H1 (cell line): ENCODE measurements around the gene AREG. TPM values are rescaled to one million over a fixed set of nuclear protein-coding genes. Genes with fewer than 3 reads are reported as not detected.

Source experiments
- CTCF ChIA-PET: fragments of 300-600 bp; sonication (Branson Sonifier 250); formaldehyde crosslinking; loops from one replicate; lab custom pipeline; 2021; ENCODE audit not compliant: partially characterized antibody; lab: Charles Lee
- POLR2A ChIA-PET: fragments of 300-600 bp; sonication (Branson Sonifier 250); formaldehyde crosslinking; loops from one replicate; lab custom pipeline; 2021; ENCODE audit warnings: inconsistent platforms; ENCODE audit not compliant: partially characterized antibody; lab: Charles Lee
- DNase-seq, 2 experiments: peaks; one replicate each; pipeline versions ENCODE4 v3.0.0 to v3.0.0-alpha.2; 2010 to 2022; ENCODE audit warnings: low spot score in 2 of 2, low read depth in 1 of 2, mixed read lengths in 1 of 2
- FAIRE-seq: peaks from 2 replicates; lab custom pipeline; 2011; peaks lifted over from hg19 to GRCh38; lab: Jason Lieb, UNC
- H2AFZ ChIP-seq: 2 replicates; pipeline ENCODE4 v1.8.1; 2012; ENCODE audit warnings: low read length, inconsistent platforms
- H2AK5ac ChIP-seq: 2 replicates; pipeline ENCODE4 v1.6.1; 2013; ENCODE audit warnings: low read depth, low read length
- H2BK120ac ChIP-seq: replicated peaks from 2 replicates; pipeline ENCODE3; 2013; ENCODE audit warnings: low read depth, low read length, inconsistent platforms
- H2BK12ac ChIP-seq: 2 replicates; pipeline ENCODE4 v1.6.1; 2013; ENCODE audit warnings: low read depth, low read length
- H2BK15ac ChIP-seq: 2 replicates; pipeline ENCODE4 v1.6.1; 2013; ENCODE audit warnings: low read length
- H2BK20ac ChIP-seq: 2 replicates; pipeline ENCODE4 v1.6.1; 2013; ENCODE audit warnings: low read length
- H2BK5ac ChIP-seq: 2 replicates; pipeline ENCODE4 v1.6.1; 2013; ENCODE audit warnings: low read depth, low read length
- H3K14ac ChIP-seq: 2 replicates; pipeline ENCODE4 v1.6.1; 2013; ENCODE audit warnings: inconsistent platforms; ENCODE audit not compliant: insufficient read length
- H3K18ac ChIP-seq: 2 replicates; pipeline ENCODE4 v1.6.1; 2013; ENCODE audit warnings: low read length; ENCODE audit errors: extremely low read depth
- H3K23ac ChIP-seq: 2 replicates; pipeline ENCODE4 v1.6.1; 2013; ENCODE audit warnings: inconsistent platforms; ENCODE audit not compliant: insufficient read length
- H3K23me2 ChIP-seq: 2 replicates; pipeline ENCODE4 v1.6.1; 2013; ENCODE audit warnings: low read depth, low read length
- H3K27ac ChIP-seq: 2 replicates; pipeline ENCODE4 v1.6.1; 2011; ENCODE audit warnings: low read depth, low read length, inconsistent platforms
- H3K27me3 ChIP-seq, 4 experiments: replicated peaks in 1 of 4; 1 replicate in 1 of 4; 2 replicates in 3 of 4; pipeline versions ENCODE4 v1.6.1 to v1.8.1; 2011 to 2013; ENCODE audit warnings: low read length in 3 of 4, mild to moderate bottlenecking in 3 of 4, inconsistent platforms in 2 of 4, mixed read lengths in 2 of 4, moderate library complexity in 1 of 4; ENCODE audit not compliant: control insufficient read depth in 3 of 4, insufficient read depth in 3 of 4; ENCODE audit errors: extremely low read depth in 1 of 4
- H3K36me3 ChIP-seq, 4 experiments: 2 replicates each; pipeline versions ENCODE4 v1.6.1 to v1.8.1; 2011 to 2013; ENCODE audit warnings: mild to moderate bottlenecking in 4 of 4, low read length in 3 of 4, moderate library complexity in 2 of 4, control low read depth in 1 of 4, inconsistent platforms in 1 of 4; ENCODE audit not compliant: insufficient read depth in 4 of 4, control insufficient read depth in 2 of 4
- H3K4ac ChIP-seq: replicated peaks from 2 replicates; pipeline ENCODE3; 2013; ENCODE audit warnings: low read length, low read depth, mixed read lengths, inconsistent platforms; ENCODE audit not compliant: insufficient read length
- H3K4me1 ChIP-seq, 4 experiments: replicated peaks in 1 of 4; 1 replicate in 1 of 4; 2 replicates in 3 of 4; pipeline versions ENCODE4 v1.6.1 to v1.8.1; 2011 to 2013; ENCODE audit warnings: low read length in 3 of 4, inconsistent platforms in 2 of 4, mixed read lengths in 1 of 4; ENCODE audit not compliant: insufficient read depth in 4 of 4, control insufficient read depth in 3 of 4
- H3K4me2 ChIP-seq, 2 experiments: 2 replicates each; pipeline versions ENCODE4 v1.6.1 to v1.8.1; 2011 to 2013; ENCODE audit warnings: low read depth in 2 of 2, low read length in 2 of 2, control low read depth in 1 of 2, inconsistent platforms in 1 of 2, mild to moderate bottlenecking in 1 of 2; ENCODE audit not compliant: insufficient read depth in 1 of 2
- H3K4me3 ChIP-seq, 4 experiments: fragments of 200-600, 300-600 bp in 1 of 4; sonication (generic), shearing (Covaris generic), sonication (Bioruptor Twin) in 1 of 4; 2 replicates each; pipeline versions ENCODE4 v1.5.1 to v1.8.1; 2011 to 2016; ENCODE audit warnings: low read length in 4 of 4, low read depth in 3 of 4, control low read depth in 2 of 4, inconsistent platforms in 2 of 4, mild to moderate bottlenecking in 2 of 4, mixed read lengths in 1 of 4, moderate library complexity in 1 of 4; ENCODE audit not compliant: insufficient read depth in 2 of 4; ENCODE audit errors: extremely low read depth in 1 of 4
- H3K56ac ChIP-seq: replicated peaks from 2 replicates; pipeline ENCODE3; 2013; ENCODE audit warnings: low read depth, mild to moderate bottlenecking, mixed read lengths, low read length, inconsistent platforms; ENCODE audit not compliant: insufficient read length
- H3K79me1 ChIP-seq: 2 replicates; pipeline ENCODE4 v1.6.1; 2013; ENCODE audit warnings: low read depth, low read length, control low read depth
- H3K79me2 ChIP-seq, 2 experiments: 2 replicates each; pipeline versions ENCODE4 v1.6.1 to v1.8.1; 2012 to 2013; ENCODE audit warnings: low read length in 2 of 2, mild to moderate bottlenecking in 2 of 2, inconsistent platforms in 1 of 2; ENCODE audit not compliant: insufficient read depth in 2 of 2, control insufficient read depth in 1 of 2
- H3K9ac ChIP-seq, 4 experiments: replicated peaks in 1 of 4; 1 replicate in 1 of 4; 2 replicates in 3 of 4; pipeline versions ENCODE4 v1.6.1 to v1.8.1; 2011 to 2013; ENCODE audit warnings: low read depth in 3 of 4, low read length in 3 of 4, control low read depth in 2 of 4, mild to moderate bottlenecking in 2 of 4, moderate library complexity in 2 of 4, inconsistent platforms in 1 of 4; ENCODE audit errors: extremely low read depth in 1 of 4
- H3K9me3 ChIP-seq, 2 experiments: 2 replicates each; pipeline versions ENCODE4 v1.6.1 to v1.8.1; 2012 to 2013; ENCODE audit warnings: mild to moderate bottlenecking in 2 of 2, moderate library complexity in 2 of 2, control low read depth in 1 of 2, inconsistent platforms in 1 of 2, low read depth in 1 of 2, low read length in 1 of 2, mixed read lengths in 1 of 2; ENCODE audit not compliant: insufficient read depth in 2 of 2
- H4K20me1 ChIP-seq, 2 experiments: replicated peaks in 1 of 2; 2 replicates each; pipeline versions ENCODE3 to v1.8.1; 2011 to 2013; ENCODE audit warnings: inconsistent platforms in 2 of 2, low read length in 2 of 2, mild to moderate bottlenecking in 1 of 2; ENCODE audit not compliant: insufficient read depth in 2 of 2, control insufficient read depth in 1 of 2
- H4K5ac ChIP-seq: 2 replicates; pipeline ENCODE4 v1.6.1; 2013; ENCODE audit warnings: low read length, low read depth, mixed read lengths, inconsistent platforms; ENCODE audit not compliant: insufficient read length
- H4K8ac ChIP-seq: 2 replicates; pipeline ENCODE4 v1.8.0; 2013; ENCODE audit warnings: mild to moderate bottlenecking, moderate library complexity, low read length, inconsistent platforms; ENCODE audit not compliant: insufficient read depth; ENCODE audit errors: extremely low read depth
- H4K91ac ChIP-seq: replicated peaks from 2 replicates; pipeline ENCODE3; 2013; ENCODE audit warnings: low read length, mixed read lengths, inconsistent platforms; ENCODE audit not compliant: insufficient read length
- CBX8 ChIP-seq: fragments of 300-800, 300-1000 bp; sonication (generic); IDR thresholded peaks from 2 replicates; pipeline ENCODE4 v1.7.1; 2016; ENCODE audit warnings: low read depth, low read length, borderline replicate concordance
- POLR2AphosphoS5 ChIP-seq: IDR thresholded peaks from 2 replicates; pipeline ENCODE4 v1.6.1; 2011; ENCODE audit warnings: low read depth, low read length
- RBBP5 ChIP-seq: IDR thresholded peaks from 2 replicates; pipeline ENCODE4 v1.7.1; 2012; ENCODE audit warnings: low read depth, mild to moderate bottlenecking, inconsistent platforms, low read length, moderate library complexity, borderline replicate concordance
- WGBS, 2 experiments: shearing (Covaris generic) in 1 of 2; methylation state at CpG; one replicate each; pipeline versions ENCODE4 v1.1.6 to v1.1.7; 2013 to 2015; ENCODE audit warnings: low lambda C conversion rate in 2 of 2, mixed read lengths in 2 of 2, inconsistent platforms in 1 of 2, low coverage in 1 of 2, missing lambda C conversion rate in 1 of 2; ENCODE audit not compliant: insufficient replicate concordance in 2 of 2, insufficient coverage in 1 of 2, insufficient read length in 1 of 2; ENCODE audit errors: extremely low coverage in 1 of 2, missing lambda C conversion rate in 1 of 2; 5-methylcytosine and 5-hydroxymethylcytosine counted together
- polyA plus RNA-seq, 7 experiments: library from polyadenylated mRNA; depleted of rRNA in 3 of 7; stranded (reverse) in 5 of 7; unstranded in 2 of 7; fragments of >200 nt in 5 of 7; fragments of 200-250 nt in 2 of 7; gene quantifications; 1 replicate in 5 of 7; 2 replicates in 1 of 7; 4 replicates in 1 of 7; pipeline versions ENCODE4 v1.2.1 to v1.2.3, GENCODE V29; 2011 to 2013; ENCODE audit warnings: missing spikeins in 2 of 7, mixed read lengths in 2 of 7
- total RNA-seq: library from RNA; stranded (reverse); fragmentation: NEBNext Ultra II Directional; extraction: Animal tissue kit (Norgen Biotek cat#: 25700); gene quantifications from 2 replicates; pipeline ENCODE4 v1.2.1, GENCODE V29; 2021

The AREG gene
- total and polyA plus RNA-seq, 2 of the 8 experiments (the other 6 are each of a cell fraction or from before 2014, with no cell fraction given) = not detected

DNA sequence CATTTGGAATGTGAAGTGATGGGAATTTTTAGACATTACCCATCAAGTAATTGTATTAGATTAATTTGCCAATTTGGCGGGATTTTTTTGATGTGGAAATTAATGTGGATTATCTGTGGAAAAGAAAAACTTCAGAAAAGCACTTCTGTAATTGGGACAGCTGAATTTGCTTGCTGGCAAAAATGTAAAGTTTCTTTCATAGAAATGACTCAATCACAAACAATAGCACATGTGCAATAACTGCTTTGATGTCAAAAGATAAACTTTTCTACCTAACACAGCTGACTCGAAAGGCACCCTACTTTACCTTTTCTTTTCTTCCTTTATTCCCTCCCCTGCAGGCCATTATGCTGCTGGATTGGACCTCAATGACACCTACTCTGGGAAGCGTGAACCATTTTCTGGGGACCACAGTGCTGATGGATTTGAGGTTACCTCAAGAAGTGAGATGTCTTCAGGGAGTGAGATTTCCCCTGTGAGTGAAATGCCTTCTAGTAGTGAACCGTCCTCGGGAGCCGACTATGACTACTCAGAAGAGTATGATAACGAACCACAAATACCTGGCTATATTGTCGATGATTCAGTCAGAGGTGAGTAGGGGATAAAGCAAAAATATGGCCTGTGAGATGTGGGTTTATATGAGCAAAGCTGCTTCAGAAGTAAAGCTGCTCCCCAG lies 1.4 kb downstream of the AREG start:
- H4K8ac ChIP-seq = no peak overlapping the region
- peaks cover 0 to 17% (median 7%) of the 10 kb centered on the region in 4 experiments; a peak in 6 of 7 replicates for H3K27me3 ChIP-seq
- H4K20me1 ChIP-seq = no peaks in the 10 kb centered on the region
- no peaks in the 10 kb centered on the region for H3K79me1 ChIP-seq
- peaks cover 8% of the 10 kb centered on the region; the same call in 1 of the 2 replicates for H3K23me2 ChIP-seq
- H3K9me3 ChIP-seq = no peaks in the 10 kb centered on the region
- H3K4ac ChIP-seq = no peak overlapping the region
- CTCF ChIA-PET = interaction anchor here (0.7 to 1.0 kb wide), 2 partner anchors 15 to 83 kb away, joined by 3 read pairs; no protein-coding TSS in a partner anchor
- no peak overlapping the region for H4K91ac ChIP-seq
- H3K4me3 ChIP-seq = no peak overlapping the region
- no peak overlapping the region for H4K5ac ChIP-seq
- H2BK5ac ChIP-seq = no peak overlapping the region
- no peak overlapping the region for H2AFZ ChIP-seq
- no peak overlapping the region for H2BK20ac ChIP-seq
- no peak overlapping the region for H3K56ac ChIP-seq
- 90 to 100% methylated on average over 1 to 8 of the region's 8 CpGs for WGBS, 2 experiments
- no peak overlapping the region for H2AK5ac ChIP-seq
- no peak overlapping the region for H3K23ac ChIP-seq
- no peak for DNase-seq
- POLR2A ChIA-PET = no interaction called here
- no peak overlapping the region for H3K9ac ChIP-seq
- H2BK12ac ChIP-seq = no peak overlapping the region
- no peak for FAIRE-seq
- no peaks in the 10 kb centered on the region for H3K36me3 ChIP-seq
- no peak overlapping the region for H3K27ac ChIP-seq
- H2BK120ac ChIP-seq = no peak overlapping the region
- H3K4me1 ChIP-seq = peaks cover 0 to 2% (median 0%) of the 10 kb centered on the region in 4 experiments; a peak in 3 of 7 replicates
- no peak overlapping the region for H3K14ac ChIP-seq
- H3K4me2 ChIP-seq = no peak overlapping the region; a peak in 1 of 4 replicates
- H3K79me2 ChIP-seq = no peaks in the 10 kb centered on the region
- no peak overlapping the region for H3K18ac ChIP-seq
- H2BK15ac ChIP-seq = no peak overlapping the region
- no peak for TF ChIP-seq RBBP5
- TF ChIP-seq CBX8 = no peak
- no peak for TF ChIP-seq POLR2AphosphoS5
